GM19395 (cell line): ENCODE data around the gene GCN1.

ENCODE experiments used
- ATAC-seq: cut with Tn5 transposase; IDR thresholded peaks from one replicate; pipeline ENCODE4 v1.9.1; 2021; ENCODE audit warnings: mild to moderate bottlenecking, moderate library complexity; ENCODE audit not compliant: unreplicated experiment

The GCN1 gene

DNA sequence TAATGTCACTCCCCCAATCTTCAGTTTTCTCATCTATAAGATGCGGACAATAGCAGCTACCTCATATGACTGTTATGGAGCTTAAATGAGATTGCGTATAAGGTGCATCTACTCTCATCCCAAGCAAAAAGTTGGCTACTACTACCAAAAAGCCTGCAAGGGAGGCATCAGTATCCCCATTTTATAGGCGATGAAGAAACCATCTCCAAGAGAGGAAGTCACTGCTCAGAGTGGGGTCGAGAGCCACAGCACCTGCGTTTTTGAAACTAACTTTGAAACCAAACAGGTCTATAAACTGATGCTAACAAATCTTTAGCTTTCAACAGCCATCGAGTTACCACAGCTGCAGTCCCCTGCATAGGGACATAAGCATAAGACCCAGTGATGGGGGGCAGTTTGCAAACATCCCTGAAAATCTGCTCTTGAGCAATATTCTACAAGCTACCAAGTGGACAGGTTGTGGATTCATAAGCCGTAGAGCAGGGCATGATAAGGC is 3.5 kb downstream of the GCN1 start:
- ATAC-seq: no peak

DNA sequence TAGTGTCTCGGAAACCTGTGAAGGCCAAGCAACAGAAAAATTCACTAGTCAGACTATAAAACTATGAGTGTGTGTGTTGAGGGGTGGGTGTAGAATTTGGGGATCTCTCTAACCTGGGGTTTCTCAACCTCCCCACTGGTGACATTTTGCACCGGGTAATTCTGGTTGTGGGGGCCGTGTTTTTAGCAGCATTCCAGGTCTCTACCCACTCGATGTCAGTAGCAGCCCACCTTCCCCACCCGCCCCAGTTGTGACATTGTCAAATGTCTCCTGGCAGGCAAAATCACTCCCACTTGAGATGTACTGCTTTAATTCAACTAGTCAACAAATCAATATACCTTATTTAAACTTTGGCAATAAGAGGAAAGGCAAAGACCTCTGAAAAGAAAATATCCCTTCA is 4.1 kb downstream of the GCN1 start:
- ATAC-seq: no peak

DNA sequence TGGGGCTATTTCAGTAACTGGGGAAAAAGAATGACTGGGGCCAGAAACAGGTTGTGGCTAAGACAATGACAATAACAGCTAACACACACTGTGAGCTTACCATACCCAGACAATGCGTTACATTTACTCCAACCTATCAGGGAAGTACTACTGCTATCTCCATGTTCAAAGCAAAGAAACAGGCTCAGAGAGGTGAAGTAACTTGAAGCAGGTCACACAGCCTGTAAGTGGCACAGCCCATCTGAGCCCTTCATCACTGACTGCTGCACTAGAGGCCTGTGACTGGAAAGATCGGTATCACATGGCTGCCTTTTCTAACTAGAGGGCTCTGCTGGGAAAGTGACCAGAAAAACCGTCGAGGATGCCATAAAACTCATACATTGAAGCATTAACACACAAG is 7.9 kb downstream of the GCN1 start:
- no peak for ATAC-seq

DNA sequence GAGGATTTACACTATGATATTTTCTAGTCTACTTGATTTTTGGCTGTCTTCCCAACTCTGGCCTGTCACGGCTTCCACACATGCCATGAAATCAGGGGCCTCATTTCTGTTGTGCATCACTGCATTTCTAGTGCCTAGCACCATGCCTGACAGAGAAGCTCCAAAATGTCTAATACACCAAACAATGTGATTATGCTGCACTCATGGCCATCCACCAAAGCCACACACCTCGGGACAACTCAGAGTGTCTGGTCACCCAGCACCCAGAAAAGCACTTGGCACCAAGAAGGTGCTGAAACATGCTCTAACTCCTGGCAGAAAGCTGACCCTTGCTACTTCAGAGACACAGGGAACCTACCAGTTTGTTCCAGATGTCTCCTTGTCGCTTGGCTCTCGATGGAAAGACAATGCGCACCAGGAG is 11.3 kb downstream of the GCN1 start:
- ATAC-seq: no peak

DNA sequence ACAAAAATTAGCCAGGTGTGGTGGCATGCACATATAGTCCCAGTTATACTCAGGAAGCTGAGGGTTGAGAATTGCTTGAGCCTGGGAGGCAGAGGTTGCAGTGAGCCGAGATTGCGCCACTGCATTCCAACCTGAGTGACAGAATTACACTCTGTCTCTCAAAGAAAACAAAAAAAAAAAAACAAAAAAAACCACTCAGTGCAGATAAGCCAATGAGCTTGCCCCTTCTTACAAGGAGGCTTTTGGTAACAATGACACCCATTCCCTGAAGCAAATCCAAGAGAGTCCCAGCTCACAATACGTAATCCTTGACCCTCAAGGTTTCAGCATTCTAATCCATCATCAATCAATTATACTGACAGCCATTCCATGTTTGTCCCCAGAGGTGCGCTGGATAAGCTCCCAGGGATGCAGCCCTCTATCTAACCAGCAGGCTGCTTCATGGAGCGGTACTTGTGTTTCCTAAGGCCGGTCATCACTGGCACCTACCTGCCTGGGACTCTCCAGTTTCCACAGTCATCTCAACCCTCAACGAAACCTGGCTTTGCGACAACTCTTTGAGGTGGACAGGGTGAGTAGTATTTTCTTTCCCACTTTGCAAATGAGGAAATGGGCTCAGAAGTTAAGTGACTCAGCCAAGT is 12.4 kb downstream of the GCN1 start:
- ATAC-seq: no peak

DNA sequence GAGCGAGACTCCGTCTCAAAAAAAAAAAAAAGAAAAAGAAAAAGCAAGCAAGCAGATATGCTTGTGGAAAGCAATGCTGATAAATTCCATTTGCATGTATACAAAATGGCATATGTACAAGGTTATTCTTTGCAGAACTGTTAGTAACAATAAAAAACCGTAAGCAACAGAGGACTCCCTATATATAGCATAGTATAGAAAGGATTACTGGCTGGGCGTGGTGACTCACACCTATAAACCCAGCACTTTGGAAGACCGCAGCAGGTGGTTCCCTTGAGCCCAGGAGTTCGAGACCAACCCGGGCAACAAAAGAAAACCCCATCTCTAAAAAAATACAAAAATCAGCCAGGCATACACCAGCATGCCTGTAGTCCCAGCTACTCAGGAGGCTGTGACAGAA is 13.5 kb downstream of the GCN1 start:
- no peak for ATAC-seq

DNA sequence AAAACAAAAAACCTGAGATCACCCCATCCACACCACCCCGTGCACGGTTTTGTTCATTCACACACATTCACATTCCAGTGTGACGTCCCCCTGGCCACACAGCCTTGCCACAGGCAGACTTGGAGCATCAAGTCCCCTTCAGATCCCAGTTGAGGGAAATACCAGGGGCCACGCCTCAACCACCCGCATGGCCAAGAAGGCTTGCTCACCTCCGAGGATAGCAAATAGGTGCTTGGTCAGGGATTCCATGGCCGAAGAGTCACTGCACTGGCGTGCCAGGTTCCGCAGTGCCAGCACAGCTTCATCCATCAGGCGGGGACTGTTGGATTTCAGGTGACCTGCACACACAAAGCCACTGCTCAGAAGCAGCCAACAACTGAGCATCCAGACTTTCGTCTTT is 19.0 kb downstream of the GCN1 start:
- ATAC-seq: no peak

DNA sequence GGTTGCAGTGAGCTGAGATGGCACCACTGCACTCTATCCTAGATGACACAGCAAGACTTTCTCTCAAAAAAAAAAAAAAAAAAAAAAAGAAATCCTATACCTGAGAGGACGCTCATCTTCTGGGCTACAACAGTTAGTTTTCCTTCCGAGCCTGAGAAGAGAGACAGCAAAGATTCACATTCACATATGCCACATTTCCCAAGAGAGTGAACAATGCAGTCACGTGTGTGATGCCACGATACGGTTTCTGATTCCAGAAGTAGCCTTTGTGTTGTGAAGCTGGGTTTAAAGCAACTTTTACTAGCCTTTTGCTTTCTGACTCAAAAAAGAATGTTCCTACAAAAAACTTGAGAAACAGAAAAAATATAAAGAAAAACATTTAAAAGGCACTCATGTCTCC is 19.5 kb downstream of the GCN1 start:
- ATAC-seq: no peak

DNA sequence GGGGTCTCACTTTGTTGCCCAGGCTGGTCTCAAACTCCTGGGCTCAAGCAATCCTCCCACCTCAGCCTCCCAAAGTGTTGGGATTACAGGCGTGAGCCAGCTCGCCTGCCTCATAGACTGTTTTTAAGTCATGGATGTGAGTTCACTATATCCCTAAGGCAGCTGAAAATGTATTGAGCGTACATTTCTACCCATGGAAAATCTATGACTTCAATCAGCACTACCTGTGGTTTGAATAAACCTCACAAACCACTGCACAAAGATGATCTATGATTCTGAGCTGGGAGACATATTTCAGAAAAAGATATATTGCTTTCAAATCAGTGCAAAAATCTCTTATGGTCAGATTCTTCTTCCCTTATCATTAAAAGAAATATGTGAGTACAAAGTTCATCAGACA is 22.5 kb downstream of the GCN1 start:
- no peak for ATAC-seq

DNA sequence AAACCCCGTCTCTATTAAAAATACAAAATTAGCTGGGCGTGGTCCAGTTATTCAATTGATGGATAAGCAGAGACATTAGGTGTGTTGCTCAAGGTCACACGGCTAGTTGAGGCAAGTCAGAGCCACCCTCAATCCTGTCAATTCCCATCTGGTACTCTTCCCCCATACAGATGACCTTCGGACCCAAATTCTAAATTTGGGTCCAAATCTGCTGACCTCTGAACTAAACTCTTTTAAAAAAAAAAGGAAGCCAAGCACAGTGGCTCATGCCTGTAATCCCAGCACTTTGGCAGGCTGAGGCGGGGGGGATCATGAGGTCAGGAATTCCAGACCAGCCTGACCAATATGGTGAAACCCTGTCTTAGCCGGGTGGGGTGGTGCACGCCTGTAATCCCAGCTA is 23.9 kb downstream of the GCN1 start:
- ATAC-seq: no peak

DNA sequence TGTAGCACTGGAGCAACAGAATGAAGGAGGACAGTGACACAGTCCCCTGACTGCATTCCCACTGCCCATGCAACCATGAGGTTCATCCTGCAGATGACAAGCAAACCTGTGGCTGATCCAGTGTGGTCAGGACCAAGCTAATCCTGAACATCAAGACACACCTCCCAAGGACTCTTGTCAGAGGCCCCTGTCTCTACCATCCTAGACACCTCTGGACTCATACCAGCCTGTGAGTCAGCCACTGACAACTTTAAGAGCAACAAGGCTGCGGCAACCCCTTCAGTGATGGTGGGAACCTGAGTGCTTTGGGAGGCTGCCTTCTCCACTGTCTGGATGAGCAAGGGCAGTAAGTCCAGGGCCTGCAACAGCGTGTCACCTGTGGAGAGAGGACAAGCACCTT is 24.6 kb downstream of the GCN1 start:
- no peak for ATAC-seq

DNA sequence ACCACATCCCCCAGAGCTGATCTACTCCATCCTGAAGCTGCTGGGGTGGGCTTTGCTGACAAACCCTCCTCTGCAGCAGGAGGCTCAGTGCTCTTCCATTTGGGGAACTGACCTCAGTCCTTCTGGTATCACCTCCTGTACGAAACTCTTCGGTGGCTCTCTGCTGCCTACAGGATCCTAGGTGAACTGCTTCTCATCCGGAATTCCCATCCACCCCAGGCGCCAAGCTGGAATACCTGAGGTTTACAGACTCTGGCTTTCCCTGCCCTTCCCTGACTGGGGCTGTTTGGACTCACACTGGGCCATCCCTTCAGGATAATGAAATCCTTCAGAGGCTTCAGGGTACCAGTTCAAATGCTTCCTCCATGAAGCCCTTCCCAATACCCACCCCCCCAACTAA is 26.2 kb downstream of the GCN1 start:
- ATAC-seq: no peak

DNA sequence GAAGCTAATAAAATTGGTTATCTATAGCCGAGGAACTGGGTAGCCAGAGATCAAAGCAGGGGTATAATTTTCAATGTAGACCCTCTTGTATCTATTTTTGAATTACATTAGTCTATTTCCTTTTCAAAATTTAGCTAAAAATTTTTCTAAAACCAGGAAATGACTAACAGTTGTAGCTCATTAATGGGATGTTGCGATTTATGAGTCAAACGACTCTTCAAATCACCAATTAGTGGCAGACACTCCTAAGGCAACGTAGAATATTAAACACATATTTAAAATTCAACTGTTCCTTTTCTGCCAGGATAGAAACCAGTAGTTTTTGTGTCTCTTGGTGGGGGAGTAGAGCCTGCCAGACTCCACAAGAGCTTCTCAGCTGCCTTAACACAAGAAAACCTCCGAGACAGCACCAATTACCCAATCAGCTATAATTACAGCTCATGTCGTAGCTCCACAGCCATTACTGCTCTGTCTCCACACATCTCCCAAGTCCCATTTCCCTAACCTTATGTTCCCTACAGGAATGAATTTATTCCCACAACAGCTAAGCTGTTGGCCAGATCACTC is 26.9 kb downstream of the GCN1 start:
- ATAC-seq: no peak

DNA sequence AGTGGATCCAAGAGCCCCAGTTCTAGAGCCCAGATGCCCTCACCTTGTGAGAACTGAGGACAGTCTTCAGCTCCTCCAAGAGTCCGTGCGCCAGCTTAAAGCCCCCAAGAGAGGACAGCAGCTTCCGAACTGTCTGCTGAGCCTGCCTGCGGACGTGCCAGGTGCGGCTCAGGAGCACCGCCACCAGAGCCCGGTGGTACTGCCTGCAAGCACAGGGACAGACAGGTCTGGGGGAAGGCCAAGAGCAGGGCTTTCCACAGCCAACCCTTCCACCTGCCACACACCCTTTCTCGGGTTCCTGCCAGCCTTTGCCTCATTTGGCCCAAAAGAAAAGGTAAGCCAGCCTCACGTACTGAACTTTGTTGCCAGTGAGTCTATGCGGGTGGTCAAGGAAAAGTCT is 30.2 kb downstream of the GCN1 start:
- ATAC-seq: no peak

DNA sequence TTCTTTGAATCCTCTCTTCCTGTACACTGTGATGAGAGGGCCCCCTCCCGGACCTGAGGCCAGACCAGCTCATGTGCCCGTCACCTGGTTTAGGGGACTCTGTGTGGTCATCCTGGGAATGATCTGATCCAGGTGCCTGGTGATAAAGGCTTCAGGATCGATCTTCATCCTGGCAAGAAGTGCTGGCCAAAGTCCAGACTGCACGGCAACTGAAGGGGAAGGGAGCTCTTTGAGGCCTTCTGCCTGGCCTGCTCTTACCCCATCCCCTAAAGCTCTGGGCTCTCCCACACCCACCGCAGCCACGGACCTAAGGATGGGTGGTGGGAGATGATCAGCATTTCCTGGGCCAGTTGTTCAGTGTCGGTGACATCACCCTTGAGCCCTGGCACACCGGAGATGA is 31.8 kb downstream of the GCN1 start:
- no peak for ATAC-seq

DNA sequence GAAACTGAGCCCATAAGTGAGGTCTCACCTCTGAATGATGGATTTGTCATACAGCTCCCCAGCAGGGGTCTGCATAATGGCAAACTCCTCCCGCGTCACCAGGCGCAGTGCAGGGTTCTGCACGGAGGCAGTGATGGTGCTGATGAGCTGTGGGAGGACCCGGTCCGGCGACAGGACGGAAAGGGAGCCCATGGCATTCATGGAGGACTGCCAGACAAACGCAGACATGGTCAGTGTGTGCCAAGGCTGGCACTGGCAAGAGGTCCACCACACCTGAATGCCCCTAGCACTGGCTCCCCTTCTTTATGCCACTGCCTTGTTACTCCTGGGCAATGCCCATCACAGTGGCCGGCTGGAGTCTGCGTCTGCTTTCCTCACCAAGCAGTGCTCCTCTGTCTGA is 32.7 kb downstream of the GCN1 start:
- no peak for ATAC-seq

DNA sequence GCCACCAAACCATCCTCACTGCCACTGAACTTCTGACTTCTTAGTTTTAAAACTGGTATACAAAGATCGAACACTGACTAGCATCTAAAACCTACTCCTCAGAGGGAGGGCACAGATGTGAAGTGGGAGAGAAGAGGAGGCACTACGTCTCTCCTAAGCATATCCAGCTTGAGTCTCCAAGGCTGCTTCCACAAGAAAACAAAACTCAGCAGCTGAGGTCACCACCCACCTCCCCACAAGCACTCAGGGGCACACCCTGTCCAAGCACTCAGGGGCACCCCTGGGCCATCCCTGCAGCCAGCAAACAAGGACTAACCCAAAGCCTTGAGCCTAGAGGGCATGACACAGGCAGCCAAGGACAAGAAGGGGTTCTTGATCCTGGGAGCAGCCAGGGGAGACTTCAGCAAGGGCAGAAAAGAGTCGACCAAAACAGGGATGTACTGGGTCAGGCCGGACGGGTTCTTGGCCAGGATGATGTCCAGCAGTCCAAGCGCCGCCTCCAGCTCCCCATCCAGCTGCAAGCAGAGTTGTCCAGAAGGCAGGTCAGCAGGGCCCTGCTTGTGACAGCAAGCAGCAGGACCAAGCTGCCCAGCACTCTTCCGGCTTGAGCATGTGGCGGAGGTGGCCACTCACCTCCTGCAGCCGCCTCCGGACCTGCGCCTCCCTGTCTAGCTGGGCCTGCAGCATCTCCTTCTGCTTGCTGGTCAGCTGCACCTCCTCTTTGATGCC is 34.8 kb downstream of the GCN1 start:
- no peak for ATAC-seq

DNA sequence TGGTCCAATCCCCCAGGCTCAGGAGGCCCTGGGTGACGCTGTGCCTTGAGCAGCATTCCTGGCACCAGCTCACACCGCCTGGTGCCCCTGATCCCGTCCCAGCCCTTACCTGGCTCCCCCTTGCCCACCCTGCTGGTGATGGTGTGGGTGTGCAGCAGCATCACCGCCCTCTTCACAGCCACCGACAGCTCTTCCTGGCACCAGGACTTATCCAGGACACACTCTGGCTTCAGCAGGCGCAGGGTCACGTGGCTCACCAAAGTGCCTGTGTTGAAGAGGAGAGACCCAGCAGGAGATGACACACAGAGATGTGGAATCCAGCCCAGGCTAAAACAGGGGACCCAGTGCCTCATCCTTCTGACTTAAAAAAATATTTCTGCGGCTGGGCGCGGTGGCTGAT is 36.2 kb downstream of the GCN1 start:
- no peak for ATAC-seq

DNA sequence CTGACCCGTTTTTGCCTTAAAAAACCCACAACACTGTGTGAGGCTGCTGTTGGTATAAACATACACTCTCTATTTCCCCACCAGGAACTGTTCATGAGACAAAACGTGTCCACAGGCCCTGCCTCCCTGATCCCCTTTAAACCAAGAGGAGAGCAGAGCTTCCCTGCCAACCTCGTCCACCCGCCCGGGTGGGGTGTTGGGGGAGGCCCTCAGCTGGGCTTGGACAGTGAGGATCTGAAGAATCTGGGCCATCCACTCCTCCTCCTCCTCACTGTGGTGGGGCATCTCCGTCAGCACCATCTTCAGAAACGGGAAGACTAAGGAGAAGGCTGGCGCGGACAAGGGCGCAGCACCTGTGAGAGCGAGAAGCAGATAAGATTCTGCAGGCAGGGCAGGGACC is 36.8 kb downstream of the GCN1 start:
- ATAC-seq: no peak

DNA sequence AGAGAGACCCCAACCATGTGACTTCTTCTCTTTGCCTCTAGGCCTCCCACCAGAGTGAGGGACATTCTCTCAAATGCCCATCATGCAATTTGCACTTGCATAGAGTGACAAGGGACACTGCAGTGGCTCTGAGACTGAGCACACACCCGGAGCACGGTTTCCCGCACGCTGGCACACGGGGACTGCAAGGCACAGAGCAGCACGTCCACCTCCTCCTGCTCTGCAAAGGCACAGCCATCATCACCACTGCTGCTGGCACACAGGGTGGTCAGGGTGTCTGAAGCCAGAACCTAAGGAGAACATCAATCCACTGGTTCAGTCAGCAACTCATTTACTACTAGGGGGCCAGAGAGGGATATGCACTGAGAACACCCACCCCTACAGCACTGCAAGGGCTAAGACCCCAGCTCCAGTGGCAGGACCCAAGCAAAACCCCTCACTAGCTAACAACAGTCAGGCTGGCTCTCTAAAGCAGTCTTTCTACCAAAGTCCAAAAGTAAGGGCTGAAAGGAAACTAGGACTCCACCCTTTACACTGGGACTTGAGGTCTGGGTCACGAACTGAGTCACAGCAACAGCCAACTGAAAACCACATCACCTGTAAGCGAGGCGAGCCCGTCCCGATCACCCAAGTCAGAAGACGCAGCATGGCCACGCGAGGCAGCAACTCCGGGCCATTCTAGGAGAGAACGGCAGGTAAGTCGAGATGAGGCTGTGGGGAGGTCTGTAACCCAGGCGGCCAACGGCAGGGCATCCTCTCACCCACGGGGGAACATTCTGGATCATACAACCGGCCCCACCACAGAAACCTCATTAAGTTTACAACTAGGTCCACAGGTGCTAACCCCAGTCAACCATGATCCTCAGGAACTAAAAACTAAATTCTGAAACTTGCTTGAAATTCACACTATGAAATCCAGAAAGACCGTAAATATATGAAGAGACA is 37.9 kb downstream of the GCN1 start:
- ATAC-seq: no peak

DNA sequence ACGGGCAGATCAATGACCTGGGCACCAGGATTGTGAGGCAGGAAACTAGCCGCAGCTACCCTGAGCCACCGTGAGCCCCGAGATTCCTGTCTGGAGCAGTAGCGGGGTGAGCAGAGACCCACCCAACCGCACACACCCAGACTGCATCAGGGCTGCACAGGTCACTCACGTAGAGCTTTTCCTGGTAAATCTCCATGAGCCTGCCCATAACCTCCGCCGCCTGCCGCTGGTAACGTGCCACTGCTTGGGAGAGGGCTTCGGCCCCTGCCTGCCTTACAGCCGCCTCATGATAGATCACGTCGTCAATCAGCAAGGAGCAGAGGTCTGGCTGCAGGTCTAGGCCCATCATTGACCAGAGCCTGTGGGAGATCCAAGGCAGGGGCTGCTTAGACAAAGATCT is 39.4 kb downstream of the GCN1 start:
- no peak for ATAC-seq
